ENCODE results near the gene RRN3.
"Not testable (repeated sequence)": the region's sequence is repeated elsewhere in the genome, so short reads cannot be mapped to it uniquely, and the experiment has no call there.

DNA sequence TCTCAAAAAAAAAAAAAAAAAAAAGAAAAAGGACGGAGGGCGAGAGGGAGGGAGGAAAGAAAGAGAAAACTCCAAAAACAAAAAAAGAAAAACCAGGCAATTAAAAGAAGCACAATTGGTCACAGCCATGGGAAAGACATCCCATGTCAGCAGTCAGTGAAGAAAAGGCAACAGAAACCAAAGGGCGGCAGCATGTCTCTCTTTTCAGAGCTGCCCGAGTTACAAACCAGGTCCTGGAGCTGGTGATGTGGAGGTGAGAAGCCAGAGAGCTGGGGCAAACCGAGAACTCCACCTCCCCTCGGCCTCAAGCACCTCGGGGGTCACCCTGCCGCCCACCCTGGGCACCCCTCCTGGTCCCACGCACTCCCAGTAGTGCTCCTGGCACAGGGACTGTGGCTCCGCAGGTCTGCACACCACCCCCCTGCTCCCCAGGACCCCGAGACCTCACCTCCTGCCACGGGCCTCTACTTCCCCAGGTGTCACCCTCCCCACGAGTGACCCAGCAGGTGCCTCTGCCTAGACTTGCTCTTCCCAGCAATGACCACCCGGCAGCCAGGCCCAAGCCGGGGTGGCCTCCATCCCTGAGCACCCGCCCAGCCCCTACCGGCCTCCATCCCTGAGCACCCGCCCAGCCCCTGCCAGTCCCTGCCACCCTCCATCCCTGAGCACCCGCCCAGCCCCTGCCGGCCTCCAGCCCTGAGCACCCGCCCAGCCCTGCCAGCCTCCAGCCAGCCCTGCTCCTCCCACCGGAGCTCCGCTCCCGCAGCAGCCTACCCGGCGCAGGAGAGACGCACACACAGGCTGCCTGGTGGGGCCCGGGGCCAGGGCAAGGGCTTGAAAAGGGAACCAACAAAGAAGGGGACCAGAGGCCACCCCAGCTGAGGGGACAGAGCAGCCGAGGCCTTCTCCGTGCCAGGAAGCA is 46.6 kb upstream of the RRN3 start:
- not testable (repeated sequence) for TF ChIP-seq EZH2 (IDR thresholded peaks at IDR 0.05; ENCODE audit: low read length)
- TF ChIP-seq, protein P1, sequence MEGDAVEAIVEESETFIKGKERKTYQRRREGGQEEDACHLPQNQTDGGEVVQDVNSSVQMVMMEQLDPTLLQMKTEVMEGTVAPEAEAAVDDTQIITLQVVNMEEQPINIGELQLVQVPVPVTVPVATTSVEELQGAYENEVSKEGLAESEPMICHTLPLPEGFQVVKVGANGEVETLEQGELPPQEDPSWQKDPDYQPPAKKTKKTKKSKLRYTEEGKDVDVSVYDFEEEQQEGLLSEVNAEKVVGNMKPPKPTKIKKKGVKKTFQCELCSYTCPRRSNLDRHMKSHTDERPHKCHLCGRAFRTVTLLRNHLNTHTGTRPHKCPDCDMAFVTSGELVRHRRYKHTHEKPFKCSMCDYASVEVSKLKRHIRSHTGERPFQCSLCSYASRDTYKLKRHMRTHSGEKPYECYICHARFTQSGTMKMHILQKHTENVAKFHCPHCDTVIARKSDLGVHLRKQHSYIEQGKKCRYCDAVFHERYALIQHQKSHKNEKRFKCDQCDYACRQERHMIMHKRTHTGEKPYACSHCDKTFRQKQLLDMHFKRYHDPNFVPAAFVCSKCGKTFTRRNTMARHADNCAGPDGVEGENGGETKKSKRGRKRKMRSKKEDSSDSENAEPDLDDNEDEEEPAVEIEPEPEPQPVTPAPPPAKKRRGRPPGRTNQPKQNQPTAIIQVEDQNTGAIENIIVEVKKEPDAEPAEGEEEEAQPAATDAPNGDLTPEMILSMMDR (optimal IDR thresholded peaks at IDR 0.05 in 1 of 3, IDR thresholded peaks at IDR 0.05 in 1 of 3, conservative IDR thresholded peaks at IDR 0.05 in 1 of 3; ENCODE audit: extremely low read depth in 1 of 3, insufficient read depth in 2 of 3, low read length in 3 of 3): not testable (repeated sequence)

Data from keratinocyte (primary cell).